H9 (cell line): ENCODE measurements around the gene SSX2IP. TPM values are rescaled to one million over a fixed set of nuclear protein-coding genes. Genes with fewer than 3 reads are reported as not detected.

Experiments
- DNase-seq: peaks from one replicate; pipeline ENCODE4 v3.0.0-alpha.2; 2017
- H2AFZ ChIP-seq: one replicate; pipeline ENCODE4 v1.6.1; 2013; ENCODE audit warnings: mild to moderate bottlenecking, low read length, control low read depth, moderate library complexity
- H2AK5ac ChIP-seq: 2 replicates; pipeline ENCODE4 v1.6.1; 2013; ENCODE audit warnings: low read length, control low read depth, mixed read lengths; ENCODE audit not compliant: insufficient read length
- H2BK120ac ChIP-seq: one replicate; pipeline ENCODE4 v1.6.1; 2013; ENCODE audit warnings: low read depth, mild to moderate bottlenecking, low read length, control low read depth, inconsistent platforms; ENCODE audit not compliant: poor library complexity, severe bottlenecking
- H2BK12ac ChIP-seq: 2 replicates; pipeline ENCODE4 v1.6.1; 2013; ENCODE audit warnings: low read length, control low read depth, mixed read lengths, low read depth; ENCODE audit not compliant: insufficient read length
- H2BK15ac ChIP-seq: 2 replicates; pipeline ENCODE4 v1.6.1; 2013; ENCODE audit warnings: low read depth, low read length, control low read depth
- H2BK20ac ChIP-seq: one replicate; pipeline ENCODE4 v1.6.1; 2013; ENCODE audit warnings: low read depth, mild to moderate bottlenecking, low read length, control low read depth, inconsistent platforms; ENCODE audit not compliant: poor library complexity, severe bottlenecking
- H2BK5ac ChIP-seq: 2 replicates; pipeline ENCODE4 v1.6.1; 2013; ENCODE audit warnings: low read length, control low read depth, mixed read lengths; ENCODE audit not compliant: insufficient read length
- H3K14ac ChIP-seq: 2 replicates; pipeline ENCODE4 v1.6.1; 2013; ENCODE audit warnings: low read length, control low read depth; ENCODE audit not compliant: insufficient read depth
- H3K18ac ChIP-seq: 2 replicates; pipeline ENCODE4 v1.6.1; 2013; ENCODE audit warnings: low read depth, mild to moderate bottlenecking, mixed read lengths, low read length, control low read depth; ENCODE audit not compliant: insufficient read length
- H3K23ac ChIP-seq: 2 replicates; pipeline ENCODE4 v1.6.1; 2013; ENCODE audit warnings: low read length, control low read depth, mixed read lengths, low read depth; ENCODE audit not compliant: insufficient read length
- H3K23me2 ChIP-seq: 2 replicates; pipeline ENCODE4 v1.6.1; 2013; ENCODE audit warnings: low read depth, mild to moderate bottlenecking, mixed read lengths, low read length, control low read depth; ENCODE audit not compliant: insufficient read length, poor library complexity, severe bottlenecking
- H3K27ac ChIP-seq: 2 replicates; pipeline ENCODE4 v1.5.1; 2013; ENCODE audit warnings: low read length, control low read depth, mixed read lengths, low read depth; ENCODE audit not compliant: insufficient read length
- H3K27me3 ChIP-seq: 2 replicates; pipeline ENCODE4 v1.6.1; 2013; ENCODE audit warnings: low read length, control low read depth, inconsistent platforms; ENCODE audit not compliant: insufficient read depth
- H3K4ac ChIP-seq: 2 replicates; pipeline ENCODE4 v1.6.1; 2013; ENCODE audit warnings: low read depth, mild to moderate bottlenecking, control low read depth, inconsistent platforms, low read length, moderate library complexity
- H3K4me1 ChIP-seq: 2 replicates; pipeline ENCODE4 v1.6.1; 2013; ENCODE audit warnings: low read length, control low read depth, inconsistent platforms; ENCODE audit not compliant: insufficient read depth
- H3K4me2 ChIP-seq: 2 replicates; pipeline ENCODE4 v1.6.1; 2013; ENCODE audit warnings: low read length, control low read depth, mixed read lengths; ENCODE audit not compliant: insufficient read length, insufficient read depth
- H3K56ac ChIP-seq: 2 replicates; pipeline ENCODE4 v1.6.1; 2013; ENCODE audit warnings: low read depth, mild to moderate bottlenecking, mixed read lengths, low read length, control low read depth; ENCODE audit not compliant: insufficient read length
- H3K79me1 ChIP-seq: 2 replicates; pipeline ENCODE4 v1.6.1; 2013; ENCODE audit warnings: low read depth, mild to moderate bottlenecking, moderate library complexity, low read length, control low read depth, inconsistent platforms; ENCODE audit not compliant: insufficient read depth, poor library complexity, severe bottlenecking
- H3K79me2 ChIP-seq: 2 replicates; pipeline ENCODE4 v1.6.1; 2013; ENCODE audit warnings: low read length, control low read depth, inconsistent platforms; ENCODE audit not compliant: insufficient read depth
- H3K9ac ChIP-seq: 2 replicates; pipeline ENCODE4 v1.6.1; 2013; ENCODE audit warnings: low read length, control low read depth, mixed read lengths; ENCODE audit not compliant: insufficient read length; ENCODE audit errors: extremely low read depth
- H3K9me3 ChIP-seq: one replicate; pipeline ENCODE4 v1.6.1; 2013; ENCODE audit warnings: low read depth, low read length, inconsistent platforms; ENCODE audit not compliant: control insufficient read depth
- H3T11ph ChIP-seq: one replicate; pipeline ENCODE4 v1.6.1; 2013; ENCODE audit warnings: mild to moderate bottlenecking, low read length, control low read depth, inconsistent platforms
- H4K20me1 ChIP-seq: one replicate; pipeline ENCODE4 v1.6.1; 2013; ENCODE audit not compliant: control insufficient read depth, insufficient read length, insufficient read depth
- H4K5ac ChIP-seq: 2 replicates; pipeline ENCODE4 v1.6.1; 2013; ENCODE audit warnings: low read depth, mild to moderate bottlenecking, mixed read lengths, low read length, control low read depth; ENCODE audit not compliant: insufficient read length
- H4K8ac ChIP-seq: replicated peaks from 2 replicates; pipeline ENCODE4 v1.6.1; 2013; ENCODE audit warnings: low read length, control low read depth, mixed read lengths, low read depth; ENCODE audit not compliant: insufficient read length
- H4K91ac ChIP-seq: 2 replicates; pipeline ENCODE4 v1.6.1; 2013; ENCODE audit warnings: low read depth, mild to moderate bottlenecking, moderate library complexity, mixed read lengths, low read length, control low read depth; ENCODE audit not compliant: insufficient read length
- H3K27ac Mint-ChIP-seq, 3 experiments: 2 replicates in 2 of 3; 3 replicates in 1 of 3; pipeline ENCODE4 v1.8.0; 2020 to 2021; ENCODE audit warnings: mixed read lengths in 3 of 3, mild to moderate bottlenecking in 1 of 3, moderate library complexity in 1 of 3
- H3K27me3 Mint-ChIP-seq: 2 replicates; pipeline ENCODE4 v1.8.0; 2021; ENCODE audit warnings: low read depth, mild to moderate bottlenecking, moderate library complexity, mixed read lengths
- H3K36me3 Mint-ChIP-seq, 3 experiments: 2 replicates in 2 of 3; 3 replicates in 1 of 3; pipeline ENCODE4 v1.8.0; 2020 to 2021; ENCODE audit warnings: low read depth in 3 of 3, mixed read lengths in 3 of 3; ENCODE audit not compliant: insufficient read depth in 1 of 3
- H3K4me1 Mint-ChIP-seq, 2 experiments: 2 replicates each; pipeline ENCODE4 v1.8.0; 2020; ENCODE audit warnings: mixed read lengths in 2 of 2
- H3K4me3 Mint-ChIP-seq, 2 experiments: 2 replicates in 1 of 2; 3 replicates in 1 of 2; pipeline ENCODE4 v1.8.0; 2020 to 2021; ENCODE audit warnings: mild to moderate bottlenecking in 2 of 2, mixed read lengths in 2 of 2, moderate library complexity in 1 of 2
- H3K9me3 Mint-ChIP-seq, 2 experiments: 2 replicates in 1 of 2; 3 replicates in 1 of 2; pipeline ENCODE4 v1.8.0; 2020; ENCODE audit warnings: mild to moderate bottlenecking in 2 of 2, mixed read lengths in 2 of 2, moderate library complexity in 1 of 2
- CTCF ChIP-seq: fragments of 200-600 bp; sonication (generic); conservative IDR thresholded peaks from 3 replicates; pipeline ENCODE4 v1.8.0; 2021; ENCODE audit warnings: antibody characterized with exemption, mild to moderate bottlenecking
- WGBS: extraction: QIAGEN DNeasy Blood & Tissue Kit; methylation state at CpG from one replicate; pipeline ENCODE4 v1.1.7; 2013; ENCODE audit warnings: missing lambda C conversion rate, low lambda C conversion rate, mixed read lengths; ENCODE audit not compliant: insufficient read length; ENCODE audit errors: extremely low coverage; 5-methylcytosine and 5-hydroxymethylcytosine counted together
- total RNA-seq: library from RNA; stranded (reverse); gene quantifications from 2 replicates; pipeline ENCODE4 v1.2.1, GENCODE V29; 2021

SSX2IP gene
- total RNA-seq, 1 experiment from 2014 or later: 19.6 TPM

DNA sequence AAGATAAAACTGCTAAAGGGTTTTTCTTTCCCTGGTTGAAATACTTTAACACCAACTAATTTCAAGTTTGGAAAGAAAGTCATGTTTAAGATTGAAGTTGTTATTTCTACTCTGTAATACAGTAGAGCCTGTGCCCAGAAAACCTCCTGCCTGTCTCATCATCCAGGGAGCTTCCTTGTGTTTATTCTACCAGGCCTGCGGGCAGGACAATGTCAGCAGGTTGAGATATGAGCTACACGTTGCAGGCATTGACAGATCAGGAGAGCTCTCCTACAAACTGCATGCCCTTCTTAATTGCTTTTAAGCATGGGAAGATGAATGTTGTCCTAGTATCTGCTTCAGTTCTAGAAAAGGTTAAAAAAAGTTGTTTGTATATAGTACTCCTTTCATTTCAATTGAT, 72.9 kb downstream of the SSX2IP start:
- no peak overlapping the region for H3K23ac ChIP-seq
- H3K27me3 Mint-ChIP-seq: no peaks in the 10 kb centered on the region; the same call in none of the 2 replicates
- H3K4me3 Mint-ChIP-seq: no peak overlapping the region
- no peak overlapping the region for H4K8ac ChIP-seq
- no peak overlapping the region for H2BK120ac ChIP-seq
- no peaks in the 10 kb centered on the region for H3K27me3 ChIP-seq
- H3T11ph ChIP-seq: no peak overlapping the region
- peaks cover 15% of the 10 kb centered on the region for H3K9me3 ChIP-seq
- H3K79me1 ChIP-seq: no peaks in the 10 kb centered on the region
- peaks cover 4% of the 10 kb centered on the region for H3K23me2 ChIP-seq
- no peak overlapping the region for H2AK5ac ChIP-seq
- no peak overlapping the region for H3K56ac ChIP-seq
- WGBS: no CpG with 5 or more reads among the region's 2 CpGs
- H3K14ac ChIP-seq: no peak overlapping the region
- H3K27ac ChIP-seq: no peak overlapping the region
- TF ChIP-seq CTCF: no peak
- no peak overlapping the region for H3K18ac ChIP-seq
- H3K9ac ChIP-seq: no peak overlapping the region
- no peak overlapping the region; a peak in 1 of 7 replicates for H3K27ac Mint-ChIP-seq
- H3K4me2 ChIP-seq: no peak overlapping the region
- no peak overlapping the region for H4K5ac ChIP-seq
- no peak overlapping the region for H2BK12ac ChIP-seq
- H3K4me1 Mint-ChIP-seq: peaks cover 10 to 16% of the 10 kb centered on the region in 2 experiments
- no peak overlapping the region for H2BK5ac ChIP-seq
- DNase-seq: no peak
- no peak overlapping the region for H2BK15ac ChIP-seq
- H4K91ac ChIP-seq: no peak overlapping the region
- no peak overlapping the region for H2BK20ac ChIP-seq
- H3K4ac ChIP-seq: no peak overlapping the region
- H3K36me3 Mint-ChIP-seq: peaks cover 16 to 24% (median 19%) of the 10 kb centered on the region in 3 experiments
- no peaks in the 10 kb centered on the region for H4K20me1 ChIP-seq
- H3K79me2 ChIP-seq: no peaks in the 10 kb centered on the region
- H3K9me3 Mint-ChIP-seq: peaks cover 25 to 27% of the 10 kb centered on the region in 2 experiments
- H2AFZ ChIP-seq: no peak overlapping the region
- H3K4me1 ChIP-seq: no peaks in the 10 kb centered on the region
